Spleen (tissue), 11 donors: ENCODE data around the gene ID4. TPM values are rescaled to one million over a fixed set of nuclear protein-coding genes. Genes with fewer than 3 reads are reported as not detected.
"Not testable (repeated sequence)": the region's sequence is repeated elsewhere in the genome, so short reads cannot be mapped to it uniquely, and the experiment has no call there.

ENCODE experiments used
- DNase-seq: peaks from one replicate; pipeline ENCODE4 v3.0.0-alpha.2; 2020
- H3K27ac ChIP-seq, 8 donors: fragments of 200-600 bp; sonication (generic) in 7 of 8; 1 replicate in 4 of 8; 2 replicates in 4 of 8; pipeline versions ENCODE4 v1.5.0 to v1.8.0; 2016 to 2021; ENCODE audit warnings: inconsistent platforms in 4 of 8, mild to moderate bottlenecking in 4 of 8, moderate library complexity in 1 of 8
- H3K27me3 ChIP-seq, 7 donors: fragments of 200-600 bp; sonication (generic) in 6 of 7; replicated peaks in 1 of 7; 1 replicate in 4 of 7; 2 replicates in 3 of 7; pipeline versions ENCODE4 v1.5.0 to v1.8.0; 2016 to 2021; ENCODE audit warnings: inconsistent platforms in 3 of 7, mild to moderate bottlenecking in 1 of 7
- H3K36me3 ChIP-seq, 6 donors: fragments of 200-600 bp; sonication (generic) in 5 of 6; 1 replicate in 4 of 6; 2 replicates in 2 of 6; pipeline versions ENCODE4 v1.5.0 to v1.8.0; 2016 to 2021; ENCODE audit warnings: inconsistent platforms in 2 of 6
- H3K4me1 ChIP-seq, 6 donors: fragments of 200-600 bp; sonication (generic) in 5 of 6; 1 replicate in 3 of 6; 2 replicates in 3 of 6; pipeline versions ENCODE4 v1.5.0 to v1.8.0; 2016 to 2021; ENCODE audit warnings: inconsistent platforms in 3 of 6
- H3K4me3 ChIP-seq, 8 donors: fragments of 200-600 bp; sonication (generic) in 7 of 8; 1 replicate in 4 of 8; 2 replicates in 4 of 8; pipeline versions ENCODE4 v1.5.0 to v1.8.0; 2016 to 2021; ENCODE audit warnings: inconsistent platforms in 4 of 8, mild to moderate bottlenecking in 4 of 8, moderate library complexity in 2 of 8
- H3K9me3 ChIP-seq, 8 donors: fragments of 200-600 bp; sonication (generic) in 7 of 8; 1 replicate in 4 of 8; 2 replicates in 4 of 8; pipeline versions ENCODE4 v1.5.0 to v1.8.0; 2016 to 2021; ENCODE audit warnings: inconsistent platforms in 4 of 8
- POLR2A ChIP-seq, 3 donors: fragments of 450-650 bp; IDR thresholded peaks; one replicate each; pipeline ENCODE4 v1.5.1; 2017; ENCODE audit warnings: antibody characterized with exemption in 3 of 3, mild to moderate bottlenecking in 1 of 3
- POLR2AphosphoS5 ChIP-seq, 3 donors: sonication (generic); formaldehyde crosslinking; IDR thresholded peaks; one replicate each; pipeline ENCODE4 v1.5.1; 2017; ENCODE audit warnings: antibody characterized with exemption in 3 of 3
- WGBS, 5 donors: extraction: QIAGEN DNeasy Blood & Tissue Kit in 3 of 5; methylation state at CpG; one replicate each; pipeline versions ENCODE4 v1.1.5 to v1.1.7; 2013 to 2018; 5-methylcytosine and 5-hydroxymethylcytosine counted together
- intact Hi-C: fragments of 100-400 bp; cut with DNase I; formaldehyde crosslinking; loops from one replicate; pipeline ENCODE4 v1.15.0; 2023; ENCODE audit warnings: low total_unique reads
- polyA plus RNA-seq, 3 donors: library from polyadenylated mRNA; stranded (reverse); fragments of 200-250 nt; gene quantifications; one replicate each; pipeline ENCODE4 v1.2.1, GENCODE V29; 2013
- total RNA-seq, 7 donors: library from RNA; depleted of rRNA in 3 of 7; stranded (reverse); fragments of >200 nt in 3 of 7; fragmentation: NEBNext Ultra II Directional in 4 of 7; extraction: Animal tissue kit (Norgen Biotek cat#: 25700) in 4 of 7; gene quantifications; one replicate each; pipeline versions ENCODE4 v1.1.0 to v1.2.1, GENCODE V29; 2016 to 2021
- TF ChIP-seq, protein P1 (sequence below), 11 experiments: fragments of 200-600 bp in 7 of 11; fragments of 450-650 bp in 4 of 11; sonication (generic) in 4 of 11; IDR thresholded peaks in 8 of 11; conservative IDR thresholded peaks in 3 of 11; 1 replicate in 7 of 11; 2 replicates in 4 of 11; pipeline versions ENCODE4 v1.4.0 to v1.8.0; 2016 to 2021; ENCODE audit warnings: antibody characterized with exemption in 11 of 11, inconsistent platforms in 4 of 11, mild to moderate bottlenecking in 1 of 11
- donor health status: healthy with polysubstance abuse.
- donor health status: DM: no; HTN: no; CAD: no; lungs with moderate emphysema.
- donor health status: DM: no; HTN: no; CAD: no.
- donor health status: Bipolar disorder and iron deficiency.
- donor health status: healthy.
- donor health status: DM: no; HTN: no; CAD: no.
- donor health status: DM: yes; HTN: yes; CAD: no.

Gene ID4
- total and polyA plus RNA-seq, 10 donors = 7.8 to 29.1 (median 15.7) TPM

- 86 to 97% (median 91%) methylated on average over 4 of the region's 4 CpGs for WGBS, 5 donors
- Histone ChIP-seq H3K9me3 (no peaks in the 10 kb centered on the region), H3K4me1 (no peaks in the 10 kb centered on the region), H3K27ac (peak overlapping the region in 1 of 8 donors; percentile 14), H3K27me3 (peaks cover 0 to 5% (median 0%) of the 10 kb centered on the region in 7 donors), H3K36me3 (no peaks in the 10 kb centered on the region), H3K4me3 (no peak overlapping the region)
- TF ChIP-seq POLR2A (IDR thresholded peaks at IDR 0.05) (no peak), POLR2AphosphoS5 (IDR thresholded peaks at IDR 0.05) (no peak)
- TF ChIP-seq, protein P1, sequence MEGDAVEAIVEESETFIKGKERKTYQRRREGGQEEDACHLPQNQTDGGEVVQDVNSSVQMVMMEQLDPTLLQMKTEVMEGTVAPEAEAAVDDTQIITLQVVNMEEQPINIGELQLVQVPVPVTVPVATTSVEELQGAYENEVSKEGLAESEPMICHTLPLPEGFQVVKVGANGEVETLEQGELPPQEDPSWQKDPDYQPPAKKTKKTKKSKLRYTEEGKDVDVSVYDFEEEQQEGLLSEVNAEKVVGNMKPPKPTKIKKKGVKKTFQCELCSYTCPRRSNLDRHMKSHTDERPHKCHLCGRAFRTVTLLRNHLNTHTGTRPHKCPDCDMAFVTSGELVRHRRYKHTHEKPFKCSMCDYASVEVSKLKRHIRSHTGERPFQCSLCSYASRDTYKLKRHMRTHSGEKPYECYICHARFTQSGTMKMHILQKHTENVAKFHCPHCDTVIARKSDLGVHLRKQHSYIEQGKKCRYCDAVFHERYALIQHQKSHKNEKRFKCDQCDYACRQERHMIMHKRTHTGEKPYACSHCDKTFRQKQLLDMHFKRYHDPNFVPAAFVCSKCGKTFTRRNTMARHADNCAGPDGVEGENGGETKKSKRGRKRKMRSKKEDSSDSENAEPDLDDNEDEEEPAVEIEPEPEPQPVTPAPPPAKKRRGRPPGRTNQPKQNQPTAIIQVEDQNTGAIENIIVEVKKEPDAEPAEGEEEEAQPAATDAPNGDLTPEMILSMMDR (IDR thresholded peaks at IDR 0.05 in 8 of 11, conservative IDR thresholded peaks at IDR 0.05 in 3 of 11) = no peak
- no peak for DNase-seq
- intact Hi-C loops = no loop called here
These were observed 12.6 kb downstream of the ID4 start for GRCh38 chr6:19849755-19850154.

GRCh38 chr6:19851241-19852089 is 14.3 kb downstream of the ID4 start:
- Histone ChIP-seq H3K4me3 (no peak overlapping the region), H3K4me1 (no peaks in the 10 kb centered on the region), H3K9me3 (no peaks in the 10 kb centered on the region), H3K36me3 (no peaks in the 10 kb centered on the region), H3K27me3 (peaks cover 0 to 4% (median 0%) of the 10 kb centered on the region in 7 donors), H3K27ac (peak overlapping the region in 6 of 8 donors; percentile 1 to 48 (median 35))
- WGBS, 5 donors = 34 to 54% (median 44%) methylated on average over 10 of the region's 10 CpGs
- no peak for DNase-seq
- TF ChIP-seq, protein P1 (IDR thresholded peaks at IDR 0.05 in 8 of 11, conservative IDR thresholded peaks at IDR 0.05 in 3 of 11) = peak in 9 of 11 experiments; percentile 19 to 71 (median 58)
- TF ChIP-seq POLR2AphosphoS5 (IDR thresholded peaks at IDR 0.05) (no peak), POLR2A (IDR thresholded peaks at IDR 0.05) (no peak)
- intact Hi-C loops = no loop called here

DNA sequence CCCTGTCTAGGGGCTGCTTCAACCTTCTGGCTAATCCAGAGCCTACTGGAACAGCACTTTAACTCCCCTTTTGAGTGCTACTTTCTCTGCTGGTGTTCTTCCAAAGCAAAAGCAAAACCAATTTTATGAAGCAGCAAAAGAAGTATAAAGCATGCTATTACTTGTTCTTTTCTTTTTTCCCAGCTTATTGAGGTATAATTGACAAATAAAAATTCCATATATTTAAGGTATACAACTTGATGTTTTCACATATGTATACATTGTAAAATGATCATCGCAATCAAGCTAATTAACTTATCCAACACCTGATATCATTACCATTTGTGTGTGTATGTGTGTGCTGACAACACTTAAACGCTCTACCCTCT is 14.9 kb downstream of the ID4 start:
- Histone ChIP-seq H3K4me1 (no peaks in the 10 kb centered on the region), H3K27ac (peak overlapping the region in 1 of 8 donors; percentile 32), H3K9me3 (no peaks in the 10 kb centered on the region), H3K4me3 (no peak overlapping the region), H3K36me3 (no peaks in the 10 kb centered on the region), H3K27me3 (peaks cover 0 to 4% (median 0%) of the 10 kb centered on the region in 7 donors)
- intact Hi-C loops = no loop called here
- 86 to 95% (median 93%) methylated on average over 2 of the region's 2 CpGs for WGBS, 5 donors
- no peak for DNase-seq
- no peak for TF ChIP-seq POLR2AphosphoS5 (IDR thresholded peaks at IDR 0.05)
- TF ChIP-seq POLR2A (IDR thresholded peaks at IDR 0.05) = no peak
- TF ChIP-seq, protein P1 (IDR thresholded peaks at IDR 0.05 in 8 of 11, conservative IDR thresholded peaks at IDR 0.05 in 3 of 11) = no peak

DNA sequence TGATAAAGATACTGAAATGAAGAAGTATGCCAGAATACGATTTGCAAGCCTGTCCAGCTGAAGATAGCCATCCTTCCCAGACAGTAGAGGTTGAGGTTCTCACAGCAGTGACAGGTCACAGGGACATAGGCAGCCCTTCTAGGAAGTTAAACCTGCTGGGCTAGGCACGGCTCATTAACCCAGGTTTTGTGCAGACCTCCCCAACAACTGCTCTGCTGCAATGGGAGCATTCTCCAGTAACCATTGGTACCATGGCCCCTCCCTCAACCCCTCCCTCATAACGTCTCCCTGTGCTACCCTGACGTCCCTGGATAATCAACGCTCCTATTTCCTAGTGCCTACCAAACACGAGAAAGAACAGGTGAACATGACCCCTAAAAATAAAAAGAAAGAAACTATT is 15.8 kb downstream of the ID4 start:
- no peaks in the 10 kb centered on the region for H3K4me1 ChIP-seq
- intact Hi-C loops = no loop called here
- 66 to 79% (median 76%) methylated on average over 6 of the region's 6 CpGs for WGBS, 5 donors
- H3K9me3 ChIP-seq = no peaks in the 10 kb centered on the region
- TF ChIP-seq POLR2A (IDR thresholded peaks at IDR 0.05) = no peak
- no peak for TF ChIP-seq POLR2AphosphoS5 (IDR thresholded peaks at IDR 0.05)
- TF ChIP-seq, protein P1 (IDR thresholded peaks at IDR 0.05 in 8 of 11, conservative IDR thresholded peaks at IDR 0.05 in 3 of 11) = no peak
- H3K4me3 ChIP-seq = no peak overlapping the region
- peaks cover 0 to 4% (median 0%) of the 10 kb centered on the region in 7 donors for H3K27me3 ChIP-seq
- no peak for DNase-seq
- no peak overlapping the region for H3K27ac ChIP-seq
- H3K36me3 ChIP-seq = no peaks in the 10 kb centered on the region

GRCh38 chr6:19854421-19855015 is 17.3 kb downstream of the ID4 start:
- H3K36me3 ChIP-seq, DNase-seq, H3K27ac ChIP-seq, H3K27me3 ChIP-seq, H3K4me1 ChIP-seq, H3K4me3 ChIP-seq, intact Hi-C loops, H3K9me3 ChIP-seq: not testable (repeated sequence)
- WGBS, 5 donors = 91 to 96% (median 95%) methylated on average over 24 to 43 of the region's 43 CpGs
